ENCODE measurements around the gene ADGRD1. TPM values are rescaled to one million over a fixed set of nuclear protein-coding genes. Genes with fewer than 3 reads are reported as not detected.

Gene ADGRD1
- total and polyA plus RNA-seq, 8 donors = 25.6 to 167 (median 33.4) TPM

DNA sequence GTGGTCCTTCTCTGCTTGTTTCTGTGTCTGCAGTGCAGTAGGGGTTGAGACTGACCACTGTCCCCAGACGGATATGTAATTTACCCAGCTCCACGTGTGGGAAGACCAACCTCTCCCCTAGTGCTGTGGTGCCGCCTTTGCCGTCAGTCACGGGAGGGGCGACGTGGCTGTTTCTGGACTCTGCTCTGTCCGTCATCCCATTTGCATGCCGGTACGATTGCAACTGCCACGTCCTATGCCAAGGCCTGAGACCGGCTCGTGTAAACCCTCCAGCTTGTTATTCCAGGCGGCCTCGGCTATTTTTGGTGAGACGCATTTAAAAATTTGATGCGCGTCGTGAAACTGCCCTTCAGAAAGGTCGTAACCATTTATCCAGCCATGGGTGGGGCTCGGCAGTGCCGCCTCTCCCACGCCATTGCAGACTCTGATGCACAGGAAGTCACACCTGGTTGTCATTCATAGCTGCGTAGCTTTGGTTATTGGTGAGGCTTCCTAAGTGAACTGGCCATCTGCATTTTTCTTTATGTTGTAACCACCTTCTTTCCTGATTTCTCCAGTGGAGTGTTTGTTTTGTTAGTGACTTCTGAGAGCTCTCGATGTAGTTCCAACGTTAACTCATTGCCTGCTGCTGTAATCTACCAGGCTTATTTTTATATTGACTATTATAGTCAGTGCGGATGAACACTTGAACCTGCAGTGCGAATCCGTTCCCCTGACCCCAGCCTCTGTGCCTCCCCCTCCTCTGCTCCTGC lies 75.1 kb downstream of the ADGRD1 start:
- TF ChIP-seq, protein P1, sequence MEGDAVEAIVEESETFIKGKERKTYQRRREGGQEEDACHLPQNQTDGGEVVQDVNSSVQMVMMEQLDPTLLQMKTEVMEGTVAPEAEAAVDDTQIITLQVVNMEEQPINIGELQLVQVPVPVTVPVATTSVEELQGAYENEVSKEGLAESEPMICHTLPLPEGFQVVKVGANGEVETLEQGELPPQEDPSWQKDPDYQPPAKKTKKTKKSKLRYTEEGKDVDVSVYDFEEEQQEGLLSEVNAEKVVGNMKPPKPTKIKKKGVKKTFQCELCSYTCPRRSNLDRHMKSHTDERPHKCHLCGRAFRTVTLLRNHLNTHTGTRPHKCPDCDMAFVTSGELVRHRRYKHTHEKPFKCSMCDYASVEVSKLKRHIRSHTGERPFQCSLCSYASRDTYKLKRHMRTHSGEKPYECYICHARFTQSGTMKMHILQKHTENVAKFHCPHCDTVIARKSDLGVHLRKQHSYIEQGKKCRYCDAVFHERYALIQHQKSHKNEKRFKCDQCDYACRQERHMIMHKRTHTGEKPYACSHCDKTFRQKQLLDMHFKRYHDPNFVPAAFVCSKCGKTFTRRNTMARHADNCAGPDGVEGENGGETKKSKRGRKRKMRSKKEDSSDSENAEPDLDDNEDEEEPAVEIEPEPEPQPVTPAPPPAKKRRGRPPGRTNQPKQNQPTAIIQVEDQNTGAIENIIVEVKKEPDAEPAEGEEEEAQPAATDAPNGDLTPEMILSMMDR (IDR thresholded peaks at IDR 0.05) = no peak
- DNase-seq (peak in 2 of 4 donors; percentile 64 to 79), ATAC-seq (peak; percentile 79)
- H3K36me3 ChIP-seq = peaks cover 0 to 2% of the 10 kb centered on the region in 2 donors
- H3K27me3 ChIP-seq = no peaks in the 10 kb centered on the region
- H3K4me3 ChIP-seq = peak overlapping the region in 1 of 2 donors; percentile 6
- no peaks in the 10 kb centered on the region for H3K9me3 ChIP-seq
- H3K4me1 ChIP-seq = no peaks in the 10 kb centered on the region
- peak overlapping the region; percentile 64 to 78 for H3K27ac ChIP-seq
- intact Hi-C loops (cut with DNase I) = no loop called here

DNA sequence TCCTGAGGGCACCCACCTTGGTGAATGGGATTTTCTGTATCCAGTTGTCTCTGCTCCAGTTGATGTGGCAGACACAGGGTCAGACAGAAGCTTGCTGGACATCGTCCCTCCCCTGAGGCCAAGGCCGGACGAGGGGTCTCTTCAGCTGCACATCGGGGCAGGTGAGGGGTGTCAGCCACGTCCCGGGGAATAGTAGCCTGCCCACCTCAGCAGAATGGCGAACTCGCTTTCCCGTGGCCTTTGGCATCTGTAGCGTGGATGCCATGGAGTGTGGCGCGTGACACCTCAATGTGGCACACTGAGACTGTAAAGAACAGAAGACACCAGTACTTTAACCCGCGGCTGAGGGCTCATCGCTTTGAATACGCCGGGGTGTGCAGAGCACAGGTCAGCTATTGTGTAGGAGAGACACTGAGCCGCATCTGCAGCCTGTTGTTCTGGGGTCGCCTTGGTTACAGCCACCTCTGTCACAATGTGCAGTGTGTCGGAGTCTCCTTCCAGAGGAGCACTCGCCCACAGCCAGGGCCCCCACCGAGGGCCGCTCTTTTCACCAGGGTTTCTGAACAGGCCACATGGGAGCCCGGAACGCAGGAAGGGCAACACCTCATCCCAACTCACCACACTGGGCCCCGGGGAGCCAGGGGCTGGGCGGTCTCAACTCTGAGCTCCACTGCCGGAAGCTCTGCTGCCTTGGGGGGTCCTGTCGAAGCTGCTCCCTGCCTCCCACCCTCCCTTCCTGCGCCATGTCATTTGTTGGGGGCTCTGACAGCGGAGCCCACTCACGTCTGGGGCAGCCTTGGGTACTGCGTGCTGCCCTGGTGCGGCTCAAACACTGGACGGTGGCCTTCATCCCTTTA lies 77.0 kb downstream of the ADGRD1 start:
- Histone ChIP-seq H3K4me3 (no peak overlapping the region), H3K27ac (no peak overlapping the region), H3K27me3 (no peaks in the 10 kb centered on the region), H3K36me3 (peaks cover 0 to 4% of the 10 kb centered on the region in 2 donors), H3K4me1 (no peaks in the 10 kb centered on the region), H3K9me3 (no peaks in the 10 kb centered on the region)
- peak in 1 of 4 donors; percentile 60 for DNase-seq
- TF ChIP-seq, protein P1 (IDR thresholded peaks at IDR 0.05) = no peak
- intact Hi-C loops (cut with DNase I) = no loop called here
- ATAC-seq = no peak

DNA sequence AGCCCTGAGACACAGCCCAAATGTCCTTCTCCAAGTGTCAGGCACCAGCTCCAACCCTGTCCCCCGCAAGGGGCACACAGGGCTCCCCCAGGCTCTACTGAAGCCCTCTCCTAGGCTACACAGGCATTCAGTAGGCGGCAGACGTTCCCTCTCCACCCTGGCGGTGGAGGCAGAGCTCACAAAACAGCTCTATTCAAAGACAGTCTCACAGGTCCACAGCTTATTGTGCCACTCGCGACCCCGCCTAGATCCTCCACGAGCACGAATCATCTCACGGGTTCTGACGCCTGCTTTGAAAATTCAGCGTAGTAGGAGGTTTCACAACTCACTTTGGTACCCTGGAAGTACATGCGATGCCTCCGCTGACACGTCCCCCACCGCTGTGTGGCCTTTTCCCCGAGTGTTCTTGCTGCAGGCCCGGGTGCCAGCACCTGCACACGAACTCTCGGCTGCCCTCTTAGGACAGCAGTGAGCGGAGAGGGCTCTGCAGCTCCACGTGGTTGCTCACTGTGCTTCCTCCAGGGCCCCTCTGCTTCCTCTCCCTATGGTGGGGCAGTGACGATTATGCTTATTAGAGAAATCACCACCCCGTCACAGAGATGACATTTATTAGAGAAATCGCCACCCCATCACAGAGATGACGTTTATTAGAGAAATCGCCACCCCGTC lies 78.5 kb downstream of the ADGRD1 start:
- TF ChIP-seq, protein P1 (IDR thresholded peaks at IDR 0.05) = no peak
- H3K36me3 ChIP-seq = peaks cover 0 to 4% of the 10 kb centered on the region in 2 donors
- no peak overlapping the region for H3K27ac ChIP-seq
- no peaks in the 10 kb centered on the region for H3K27me3 ChIP-seq
- no peak for DNase-seq
- H3K4me1 ChIP-seq = no peaks in the 10 kb centered on the region
- H3K4me3 ChIP-seq = no peak overlapping the region
- ATAC-seq = no peak
- no peaks in the 10 kb centered on the region for H3K9me3 ChIP-seq
- intact Hi-C loops (cut with DNase I) = no loop called here

DNA sequence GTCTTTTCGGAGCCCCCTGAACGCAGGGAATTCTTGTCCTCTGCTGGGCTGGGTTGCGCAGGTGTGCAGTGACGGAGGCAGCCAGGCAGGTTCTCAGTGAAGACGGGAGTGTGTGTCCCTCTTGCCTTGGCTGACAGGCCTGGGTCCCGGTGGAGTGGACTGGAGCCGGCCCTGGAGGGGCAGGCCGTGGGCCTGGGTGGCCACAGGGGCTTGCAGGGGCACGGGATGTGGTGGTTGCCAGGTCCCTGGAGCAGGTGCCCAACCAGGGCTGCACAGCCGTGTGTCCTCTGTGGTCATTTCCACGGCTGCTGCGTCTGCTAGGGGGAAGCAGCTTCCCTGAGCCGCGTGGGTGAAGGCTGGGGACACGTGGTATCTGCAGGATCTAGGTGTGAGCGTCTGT lies 79.8 kb downstream of the ADGRD1 start:
- intact Hi-C loops (cut with DNase I) = no loop called here
- Histone ChIP-seq H3K9me3 (no peaks in the 10 kb centered on the region), H3K4me3 (no peak overlapping the region), H3K27ac (no peak overlapping the region), H3K27me3 (no peaks in the 10 kb centered on the region), H3K36me3 (peaks cover 0 to 4% of the 10 kb centered on the region in 2 donors), H3K4me1 (no peaks in the 10 kb centered on the region)
- no peak for DNase-seq
- TF ChIP-seq, protein P1 (IDR thresholded peaks at IDR 0.05) = no peak
- ATAC-seq = no peak

Data from left lung (tissue), 10 donors.